NCI-H1092 (cell line): ENCODE results near the gene APBB3.

Experiments used
- DNase-seq: peaks from one replicate; lab custom pipeline; 2025; lab: John Stamatoyannopoulos, UW

Gene APBB3

DNA sequence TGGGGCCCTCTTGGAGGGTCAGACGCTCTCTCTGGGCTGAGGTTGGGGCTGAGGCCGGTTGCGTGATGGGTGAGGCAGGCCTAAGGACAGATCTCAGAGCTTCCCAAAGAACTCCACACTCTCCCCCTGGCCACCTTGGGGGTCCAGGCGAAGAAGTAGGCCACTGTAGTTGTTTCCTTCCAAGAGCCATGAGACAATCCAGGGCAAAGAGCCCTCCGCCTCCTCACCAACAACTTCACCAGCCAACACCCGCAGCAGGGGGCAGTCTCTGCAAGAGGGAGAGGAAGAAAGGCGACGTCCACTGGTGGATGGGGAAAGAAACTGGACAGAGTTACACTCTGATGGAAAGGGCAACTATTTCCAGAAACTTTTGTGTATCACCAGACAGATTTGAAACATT is 10.9 kb upstream of the APBB3 start:
- DNase-seq = no peak

DNA sequence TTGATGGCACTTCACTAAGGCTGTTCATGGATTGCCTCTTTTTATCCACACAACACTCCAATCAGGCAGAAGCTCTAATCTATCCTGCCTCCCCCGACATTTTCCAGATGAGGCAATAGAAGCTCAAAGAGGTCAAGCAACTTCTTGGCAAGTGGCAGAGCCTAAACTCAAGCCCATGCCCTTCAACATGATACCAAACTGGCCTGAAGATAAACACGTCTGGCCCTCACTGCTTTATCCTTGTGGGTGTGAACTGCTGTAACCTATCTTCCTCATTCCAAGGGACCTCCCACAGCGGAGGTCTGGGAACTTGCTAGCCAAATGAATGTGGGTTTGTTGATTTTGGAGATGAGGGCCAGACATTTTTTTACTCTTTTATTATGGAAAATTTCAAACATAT is 9.8 kb upstream of the APBB3 start:
- no peak for DNase-seq

DNA sequence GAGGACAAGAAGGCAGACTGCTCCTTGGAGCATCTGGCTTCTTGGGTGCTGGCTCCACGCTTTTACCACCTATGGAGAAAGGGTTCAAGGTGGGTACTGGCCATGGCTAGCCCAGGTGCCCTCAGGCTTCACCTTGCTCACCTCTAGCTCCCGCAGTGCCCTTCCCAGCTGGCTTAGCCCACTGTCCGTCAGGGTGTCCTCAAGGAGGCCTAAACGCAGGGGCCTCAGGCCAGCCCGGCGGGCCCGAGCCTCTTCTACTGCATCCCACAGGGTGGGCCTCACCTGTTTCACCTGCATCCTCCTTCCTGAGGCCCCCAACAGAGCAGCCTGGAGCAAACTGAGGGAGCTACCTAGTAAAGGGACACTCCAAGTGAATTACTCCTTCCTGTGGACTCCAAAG is 9.3 kb upstream of the APBB3 start:
- no peak for DNase-seq

DNA sequence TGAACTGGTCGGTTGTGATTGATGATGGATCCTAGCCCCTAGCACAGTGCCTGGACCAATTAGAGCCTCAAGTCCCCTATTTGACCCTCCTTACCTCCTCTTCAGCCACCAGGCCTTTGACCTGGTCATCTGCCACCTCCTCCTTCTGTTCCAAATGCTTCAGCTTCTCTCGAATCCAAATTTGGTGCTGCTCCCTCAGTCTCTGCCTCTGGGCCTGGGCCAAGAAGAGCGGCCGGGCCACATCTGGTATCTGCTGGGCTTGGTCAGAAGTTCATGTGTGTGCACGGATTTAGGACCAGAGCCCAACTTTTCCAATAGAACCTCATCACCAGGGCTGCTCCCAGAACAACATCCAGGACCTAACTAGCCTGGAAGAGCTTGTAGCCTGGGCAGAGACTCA is 6.7 kb upstream of the APBB3 start:
- no peak for DNase-seq

DNA sequence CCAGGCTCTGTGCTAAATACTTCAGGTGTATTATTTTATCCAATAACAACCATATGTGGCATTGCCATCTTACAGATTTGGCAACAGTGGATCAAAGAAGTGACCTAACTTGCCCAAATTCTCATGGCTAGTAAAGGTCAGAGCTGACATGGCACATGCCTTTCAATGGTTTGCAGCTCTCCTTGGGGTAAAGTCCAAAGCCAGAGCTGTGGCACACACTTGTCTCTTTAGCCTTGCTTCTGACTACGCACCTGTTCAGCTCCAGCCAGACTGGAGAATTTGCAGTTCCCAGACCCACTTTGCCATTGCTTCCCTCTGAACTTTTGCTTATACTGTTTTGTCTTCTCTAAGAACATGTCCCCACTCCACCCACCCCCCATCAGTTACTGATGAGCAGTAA is 6.1 kb upstream of the APBB3 start:
- DNase-seq = no peak

DNA sequence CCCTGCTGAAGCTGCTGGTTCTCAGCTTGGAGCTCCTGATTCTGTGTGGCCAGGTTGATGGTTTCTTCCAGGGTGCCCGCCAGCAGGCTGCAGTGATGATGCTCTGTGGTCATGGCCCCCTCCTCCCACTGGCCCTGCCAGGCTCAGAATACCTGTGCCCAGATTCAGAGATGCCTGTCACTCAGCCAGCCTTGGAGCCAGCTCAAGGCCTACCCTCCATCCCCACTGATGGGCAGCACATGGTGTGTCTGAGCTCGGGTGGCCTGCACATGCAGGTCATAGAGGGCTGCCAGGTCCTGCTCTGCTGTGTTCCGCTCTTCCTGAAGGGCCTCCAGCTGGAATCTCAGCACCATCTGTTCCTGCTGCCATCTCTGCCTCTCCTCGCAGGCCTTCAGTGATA is 5.7 kb upstream of the APBB3 start:
- DNase-seq = no peak

DNA sequence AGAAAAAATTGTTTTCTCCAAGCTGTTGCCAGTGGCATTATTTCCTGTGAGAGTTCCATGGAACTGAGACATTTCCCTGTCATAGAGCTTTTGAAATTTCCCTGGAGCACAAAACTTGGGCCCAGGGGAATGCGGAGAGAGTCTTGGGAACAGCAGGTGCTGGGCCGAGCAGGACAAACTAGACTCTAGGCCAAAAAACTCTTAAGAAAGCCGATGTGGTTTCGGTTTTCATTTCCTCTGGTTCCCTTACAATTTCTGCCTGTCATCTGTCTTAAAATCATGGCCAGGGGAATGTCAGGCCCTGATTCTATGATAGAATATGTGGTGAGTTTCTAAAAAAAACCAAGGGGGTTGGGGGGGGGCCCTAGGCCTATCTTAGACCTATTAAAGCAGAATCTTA is 4.8 kb upstream of the APBB3 start:
- DNase-seq = no peak

DNA sequence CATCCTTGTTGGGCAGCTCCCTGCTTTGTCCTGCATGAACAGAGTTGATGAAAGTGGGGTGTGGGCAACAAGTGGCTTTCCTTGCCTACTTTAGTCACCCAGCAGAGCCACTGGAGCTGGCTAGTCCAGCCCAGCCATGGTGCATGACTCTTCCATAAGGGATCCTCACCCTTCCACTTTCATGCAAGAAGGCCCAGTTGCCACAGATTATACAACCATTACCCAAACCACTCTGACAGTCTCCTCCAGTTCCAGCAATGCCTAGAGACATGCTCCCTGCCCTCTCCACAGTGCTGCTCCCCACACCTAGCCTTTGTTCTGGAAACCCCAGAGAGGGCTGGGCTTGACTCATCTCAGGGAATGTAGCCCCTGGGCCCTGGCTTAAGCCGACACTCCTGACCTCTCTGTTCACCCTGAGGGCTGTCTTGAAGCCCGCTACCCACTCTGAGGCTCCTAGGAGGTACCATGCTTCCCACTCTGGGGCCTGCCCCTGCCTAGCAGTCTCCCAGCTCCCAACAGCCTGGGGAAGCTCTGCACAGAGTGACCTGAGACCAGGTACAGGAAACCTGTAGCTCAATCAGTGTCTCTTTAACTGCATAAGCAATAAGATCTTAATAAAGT is 4.2 kb upstream of the APBB3 start:
- DNase-seq = no peak

DNA sequence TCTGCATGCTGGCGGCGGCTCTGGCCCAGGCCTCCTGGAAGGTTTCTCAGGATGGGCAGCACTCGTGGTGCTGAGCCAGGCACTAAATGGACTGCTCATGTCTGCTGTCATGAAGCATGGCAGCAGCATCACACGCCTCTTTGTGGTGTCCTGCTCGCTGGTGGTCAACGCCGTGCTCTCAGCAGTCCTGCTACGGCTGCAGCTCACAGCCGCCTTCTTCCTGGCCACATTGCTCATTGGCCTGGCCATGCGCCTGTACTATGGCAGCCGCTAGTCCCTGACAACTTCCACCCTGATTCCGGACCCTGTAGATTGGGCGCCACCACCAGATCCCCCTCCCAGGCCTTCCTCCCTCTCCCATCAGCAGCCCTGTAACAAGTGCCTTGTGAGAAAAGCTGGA is 3.5 kb upstream of the APBB3 start:
- no peak for DNase-seq

DNA sequence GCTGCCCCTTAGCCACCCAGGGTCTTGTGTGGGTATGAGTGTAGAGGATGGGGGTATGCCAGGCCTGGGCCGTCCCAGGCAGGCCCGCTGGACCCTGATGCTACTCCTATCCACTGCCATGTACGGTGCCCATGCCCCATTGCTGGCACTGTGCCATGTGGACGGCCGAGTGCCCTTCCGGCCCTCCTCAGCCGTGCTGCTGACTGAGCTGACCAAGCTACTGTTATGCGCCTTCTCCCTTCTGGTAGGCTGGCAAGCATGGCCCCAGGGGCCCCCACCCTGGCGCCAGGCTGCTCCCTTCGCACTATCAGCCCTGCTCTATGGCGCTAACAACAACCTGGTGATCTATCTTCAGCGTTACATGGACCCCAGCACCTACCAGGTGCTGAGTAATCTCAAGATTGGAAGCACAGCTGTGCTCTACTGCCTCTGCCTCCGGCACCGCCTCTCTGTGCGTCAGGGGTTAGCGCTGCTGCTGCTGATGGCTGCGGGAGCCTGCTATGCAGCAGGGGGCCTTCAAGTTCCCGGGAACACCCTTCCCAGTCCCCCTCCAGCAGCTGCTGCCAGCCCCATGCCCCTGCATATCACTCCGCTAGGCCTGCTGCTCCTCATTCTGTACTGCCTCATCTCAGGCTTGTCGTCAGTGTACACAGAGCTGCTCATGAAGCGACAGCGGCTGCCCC is 2.9 kb upstream of the APBB3 start:
- no peak for DNase-seq

DNA sequence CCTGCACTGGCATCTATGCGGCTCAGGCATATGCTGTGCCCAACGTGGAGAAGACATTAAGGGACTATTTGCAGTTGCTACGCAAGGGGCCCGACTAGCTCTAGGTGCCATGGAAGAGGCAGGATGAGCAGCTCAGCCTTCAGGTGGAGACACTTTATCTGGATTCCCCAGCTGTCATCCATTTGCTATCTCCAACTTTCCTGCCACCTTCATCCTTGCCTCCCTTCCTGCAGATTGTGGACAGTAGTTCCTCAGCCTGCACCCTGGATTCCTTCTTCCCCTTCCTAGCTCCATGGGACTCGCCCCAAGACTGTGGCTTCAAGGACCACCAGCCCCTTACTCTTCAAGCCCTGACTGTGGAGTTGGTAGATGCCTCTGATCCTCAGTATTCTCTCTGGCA is 2.3 kb upstream of the APBB3 start:
- no peak for DNase-seq

DNA sequence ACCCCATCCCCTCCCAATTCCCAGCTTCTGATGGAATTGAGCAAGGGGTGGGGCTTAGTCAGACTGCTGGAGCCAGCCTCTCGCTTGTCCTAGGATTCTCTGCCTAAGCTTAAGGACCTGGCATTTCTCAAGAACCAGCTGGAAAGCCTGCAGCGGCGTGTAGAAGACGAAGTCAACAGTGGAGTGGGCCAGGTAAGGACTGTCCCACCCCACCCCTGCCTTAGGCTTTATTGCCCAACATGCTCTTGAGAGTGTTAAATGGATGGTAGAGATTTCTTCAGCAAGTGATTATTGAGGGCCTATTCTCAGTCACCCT is 1.3 kb upstream of the APBB3 start:
- DNase-seq = no peak

DNA sequence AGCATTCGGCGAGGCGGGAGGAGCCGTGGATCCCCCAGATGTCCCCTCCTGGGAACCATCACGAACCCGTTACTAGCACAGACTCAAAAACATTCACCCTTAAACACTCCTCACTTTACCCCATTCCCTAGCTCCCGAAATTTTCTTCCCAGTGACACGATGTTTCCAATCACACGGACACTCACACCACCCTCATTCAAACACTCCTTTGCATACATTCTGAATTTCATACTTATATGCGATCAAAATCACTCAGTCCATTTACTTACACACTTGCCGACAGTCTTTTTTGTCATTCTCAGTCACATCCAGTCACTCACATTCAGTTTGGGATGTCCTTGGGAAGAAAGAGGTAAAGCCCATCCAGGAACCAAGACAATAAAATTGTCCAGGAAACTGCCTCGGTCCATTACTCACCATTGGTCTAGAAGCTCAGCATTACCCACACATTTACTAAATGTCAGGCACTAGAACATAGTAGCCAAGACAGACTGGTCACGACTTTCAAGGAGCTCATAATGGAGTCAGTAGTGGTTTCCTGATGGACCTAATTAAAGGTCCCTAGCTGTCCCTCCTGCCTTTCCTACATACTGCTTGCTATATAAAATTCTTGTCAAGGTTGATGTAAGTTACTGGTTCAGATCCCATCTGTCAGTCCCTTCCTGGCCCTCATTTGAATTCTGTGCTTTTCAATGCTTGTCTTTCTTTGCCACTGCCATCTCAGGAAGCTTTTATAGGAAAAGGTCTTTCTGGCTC is 804 bp upstream of the APBB3 start:
- no peak for DNase-seq

DNA sequence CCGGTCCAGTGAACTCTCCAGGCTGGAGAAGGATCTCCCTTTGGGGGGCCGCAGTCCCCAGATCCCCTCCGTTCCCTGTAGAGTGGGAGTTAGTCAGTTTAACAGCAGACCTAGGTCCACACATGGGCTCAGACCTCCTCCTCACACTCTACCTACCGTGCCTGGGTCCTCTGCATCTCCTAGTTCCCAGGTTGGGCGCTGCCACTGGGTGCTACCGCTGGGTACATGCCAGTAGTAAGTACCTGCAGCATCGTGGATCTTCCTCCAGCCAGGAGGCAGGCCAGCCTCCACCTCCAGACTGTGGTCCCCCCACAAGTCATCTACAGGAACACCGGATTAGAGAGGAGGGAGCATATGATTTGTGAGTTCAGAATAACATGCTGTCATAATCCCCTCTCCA is 802 bp downstream of the APBB3 start:
- DNase-seq = no peak

DNA sequence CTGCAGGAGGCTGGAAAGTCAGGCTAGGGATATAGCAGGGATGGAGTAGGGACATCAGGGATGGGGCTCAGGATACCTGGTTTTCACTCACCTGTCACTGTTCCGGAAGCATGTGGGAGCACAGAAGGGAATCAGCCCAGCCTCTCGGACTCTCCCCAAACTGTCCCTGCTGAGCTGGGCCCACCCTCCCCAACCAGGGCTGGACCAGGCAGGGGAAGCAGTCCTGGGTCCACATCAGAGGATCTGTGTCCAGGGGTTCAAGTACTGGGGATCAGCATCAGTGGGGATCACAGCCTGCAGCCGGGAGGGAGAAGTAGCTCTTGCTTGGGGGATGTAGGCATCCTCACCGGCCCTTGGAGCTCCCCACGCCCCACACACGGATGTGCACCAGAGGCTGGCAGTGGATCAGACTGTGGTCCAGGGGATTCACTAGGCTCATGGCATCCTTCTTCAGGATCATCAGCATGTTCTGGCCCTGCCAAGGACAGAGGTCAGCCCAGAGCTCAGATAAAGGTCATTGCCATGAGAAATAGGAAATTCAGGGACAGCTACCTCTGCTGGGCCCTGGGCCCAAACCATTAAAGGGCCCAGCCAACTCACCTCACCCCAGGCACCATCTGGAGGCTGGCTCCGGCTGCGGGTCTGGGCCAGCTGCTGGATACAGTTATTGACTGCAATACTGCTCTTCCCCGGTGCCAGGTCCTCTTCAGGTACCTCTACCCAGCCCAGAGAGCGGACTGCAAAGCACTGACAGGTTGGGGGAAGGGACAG is 2.5 kb downstream of the APBB3 start:
- no peak for DNase-seq

DNA sequence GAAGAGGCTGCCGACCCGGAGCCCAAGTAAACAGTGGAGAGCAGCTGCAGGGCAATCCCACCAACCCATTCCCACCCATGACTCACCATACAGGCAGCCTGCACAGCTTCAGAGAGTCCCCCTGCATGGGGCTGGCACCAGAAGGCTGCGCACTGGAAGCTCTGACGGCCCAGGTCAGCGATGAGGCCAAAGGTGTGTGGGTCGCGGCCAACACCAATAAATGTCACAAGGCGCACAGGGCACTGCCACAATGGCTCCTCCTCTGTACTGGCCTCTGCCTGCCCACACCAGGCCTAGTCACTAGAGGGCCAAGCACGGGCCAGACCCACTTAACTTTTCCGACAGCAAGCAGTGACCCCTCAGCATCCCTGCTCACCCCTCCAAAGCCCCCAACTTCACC is 4.2 kb downstream of the APBB3 start:
- no peak for DNase-seq

DNA sequence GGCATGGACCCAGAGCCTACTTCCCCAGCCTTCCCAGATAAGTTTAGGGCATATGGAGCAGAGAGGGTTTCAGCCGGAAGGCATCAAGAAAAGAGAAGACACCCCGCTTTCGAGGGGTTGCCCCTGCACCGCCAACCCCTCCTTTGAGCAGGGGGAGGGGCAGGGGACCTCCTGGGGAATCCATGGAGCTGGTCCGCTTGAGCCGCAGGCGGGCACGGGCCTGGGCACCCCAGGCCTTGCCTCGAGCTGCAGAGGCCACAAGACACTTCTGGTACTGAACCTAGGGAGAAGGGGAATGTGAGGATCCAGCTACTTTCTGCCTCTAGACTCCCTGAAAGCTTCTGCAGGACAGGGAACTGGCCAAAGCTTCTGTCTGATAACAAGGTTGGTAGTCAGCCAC is 5.9 kb downstream of the APBB3 start:
- no peak for DNase-seq

DNA sequence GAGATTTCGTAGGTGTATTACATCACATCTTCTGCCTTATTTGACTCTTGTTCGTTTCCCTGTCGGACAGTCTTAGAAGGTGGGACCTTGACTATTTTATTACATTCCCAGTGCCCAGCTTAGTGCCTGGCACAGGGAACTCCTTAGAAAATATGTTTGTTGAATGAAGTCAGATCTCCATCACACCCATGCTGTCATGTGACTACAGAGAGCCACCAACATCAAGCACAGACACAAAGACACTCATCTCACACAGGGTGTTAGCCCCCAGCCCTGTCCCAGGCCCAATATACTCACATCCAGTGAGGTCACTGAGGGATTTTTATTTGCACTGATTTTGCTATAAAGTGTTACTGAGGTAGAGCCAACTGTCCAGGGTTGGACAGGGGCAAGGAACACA is 6.4 kb downstream of the APBB3 start:
- no peak for DNase-seq

DNA sequence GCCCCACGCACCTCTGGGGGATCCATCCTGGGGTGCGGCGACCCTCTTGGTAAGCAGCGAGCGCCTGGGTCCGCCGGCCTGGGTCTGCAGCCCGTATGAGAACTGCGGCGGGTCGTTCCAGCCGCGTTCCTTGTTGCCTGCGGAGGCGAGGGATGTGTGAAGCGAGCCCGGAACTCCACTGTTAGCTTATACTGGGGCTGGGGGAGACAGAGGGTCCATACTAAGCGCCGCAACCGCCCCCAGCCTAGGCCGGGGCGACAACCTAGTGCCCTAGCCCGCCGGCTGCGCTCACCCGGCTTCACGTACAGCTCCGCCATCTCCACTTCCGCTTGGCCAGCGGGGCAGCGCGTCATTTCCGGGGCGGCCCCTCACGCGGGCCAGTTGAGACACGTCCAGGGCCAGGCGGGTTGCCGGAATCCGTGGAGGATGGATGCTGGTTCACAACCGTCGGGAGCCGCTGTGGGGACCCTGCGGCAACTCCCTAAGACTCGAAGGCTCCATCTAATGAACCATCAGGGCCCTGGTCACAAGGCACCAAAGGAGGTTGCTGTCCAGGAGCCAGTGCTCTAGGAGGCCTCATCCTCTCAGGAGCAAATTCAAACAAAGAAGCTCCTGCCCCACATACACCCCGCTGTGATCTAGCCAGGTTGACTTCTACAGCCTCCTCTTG is 7.1 kb downstream of the APBB3 start, which contains the start of gene SRA1:
Gene SRA1 (minus strand): TSS at position 338 of the 670 bp plus-strand sequence. CDS start 21 bp downstream, at position 317.
- peak; percentile 70 for DNase-seq

DNA sequence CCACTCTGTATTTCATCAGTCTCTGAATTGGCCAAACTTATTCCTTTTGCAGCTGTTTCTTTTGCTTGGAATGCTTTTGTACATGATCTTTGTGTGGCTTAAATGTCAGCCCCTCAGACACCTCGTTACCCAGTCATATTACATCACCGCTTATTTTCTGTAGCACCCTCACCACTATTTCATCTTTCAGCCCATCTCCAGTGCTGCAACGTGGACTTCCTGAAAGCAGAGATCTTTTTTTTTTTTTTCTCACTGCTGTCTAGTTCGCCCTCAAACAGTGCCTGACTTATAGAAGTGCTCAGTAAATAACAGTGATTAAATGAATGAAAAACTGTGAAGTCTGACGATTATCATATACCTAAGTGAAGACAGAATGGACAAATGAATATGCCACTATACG is 8.0 kb downstream of the APBB3 start:
- DNase-seq = no peak

DNA sequence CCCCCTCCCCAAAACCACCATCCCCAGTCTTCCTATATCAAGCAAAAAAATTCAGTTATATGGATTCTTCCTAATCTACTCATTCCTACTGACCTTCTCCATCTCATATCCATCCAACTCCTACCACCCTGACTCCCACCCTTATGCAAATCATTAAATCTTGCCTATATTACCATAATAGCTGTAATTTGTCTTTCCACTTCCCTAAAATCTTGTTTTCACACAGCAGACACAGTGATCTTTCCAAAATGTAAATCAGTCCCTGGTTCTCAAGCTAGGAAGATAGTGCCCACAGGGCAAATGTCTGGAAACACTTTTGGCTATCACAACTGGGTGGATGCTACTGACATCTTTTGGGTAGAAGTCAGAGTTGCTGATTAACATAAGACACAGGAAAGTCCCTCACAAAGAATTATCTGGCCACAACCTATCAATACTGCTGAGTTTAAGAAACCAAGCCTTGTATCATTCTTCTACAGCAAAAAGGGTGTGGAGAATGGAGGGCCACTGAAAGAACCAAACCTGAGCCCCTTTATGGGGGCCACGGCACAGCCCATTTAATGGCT is 8.6 kb downstream of the APBB3 start:
- no peak for DNase-seq

DNA sequence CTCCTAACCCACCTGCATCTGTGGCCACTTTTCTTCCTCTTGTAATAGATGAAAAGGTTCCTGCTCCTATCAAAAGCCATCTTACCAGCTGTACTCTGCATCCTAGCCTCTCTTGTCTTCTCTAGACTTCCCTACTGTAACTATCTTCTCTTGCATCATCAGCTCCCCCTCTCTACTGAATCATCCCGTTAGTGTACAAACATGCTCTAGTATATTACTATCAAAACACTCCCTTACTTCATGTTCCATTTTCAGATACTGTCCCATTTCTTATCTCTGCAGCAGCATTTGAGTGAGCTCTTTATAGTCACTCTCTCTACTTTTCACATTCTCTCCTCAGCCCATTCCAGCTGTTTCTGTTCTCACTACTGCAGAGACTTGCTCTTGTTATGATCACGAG is 9.9 kb downstream of the APBB3 start:
- DNase-seq = no peak
